OCI-M2 (cell line): ENCODE results near the gene ITLN1.

Experiments used
- DNase-seq: peaks from one replicate; lab custom pipeline; 2025; ENCODE audit not compliant: unreplicated experiment; lab: John Stamatoyannopoulos, UW

ITLN1 gene

GRCh38 chr1:160826546-160826945 is 58.4 kb downstream of the ITLN1 start:
- DNase-seq = no peak
